Muscle layer of colon (tissue), 2 donors: ENCODE measurements around the gene GLIPR2.
A peak's percentile ranks its signal among the peaks of the same experiment; 100 is the strongest.

Experiments
- H3K27ac ChIP-seq: one replicate; pipeline ENCODE4 v1.7.0; 2013; ENCODE audit warnings: low read depth, mild to moderate bottlenecking, low read length, moderate library complexity
- H3K27me3 ChIP-seq, 2 donors: one replicate each; pipeline ENCODE4 v1.7.0; 2013; ENCODE audit warnings: low read length in 2 of 2, mild to moderate bottlenecking in 2 of 2; ENCODE audit not compliant: insufficient read depth in 2 of 2, control insufficient read depth in 1 of 2
- H3K36me3 ChIP-seq: one replicate; pipeline ENCODE4 v1.7.0; 2013; ENCODE audit warnings: mild to moderate bottlenecking, low read length; ENCODE audit not compliant: insufficient read depth
- H3K4me1 ChIP-seq: one replicate; pipeline ENCODE4 v1.7.0; 2013; ENCODE audit warnings: mild to moderate bottlenecking, low read length; ENCODE audit not compliant: insufficient read depth
- H3K4me3 ChIP-seq, 2 donors: one replicate each; pipeline ENCODE4 v1.7.0; 2013; ENCODE audit warnings: low read length in 2 of 2, low read depth in 1 of 2, mild to moderate bottlenecking in 1 of 2, moderate library complexity in 1 of 2
- H3K9ac ChIP-seq: one replicate; pipeline ENCODE4 v1.7.0; 2013; ENCODE audit warnings: low read length
- H3K9me3 ChIP-seq: one replicate; pipeline ENCODE4 v1.7.0; 2013; ENCODE audit warnings: mild to moderate bottlenecking, low read length
- donor health status: abdominal sarcoma.
- donor health status: Adenocarcinoma of cecum.

GLIPR2 gene

GRCh38 chr9:36188212-36188611 lies 51.7 kb downstream of the GLIPR2 start:
- Histone ChIP-seq H3K27me3 (no peaks in the 10 kb centered on the region), H3K36me3 (no peaks in the 10 kb centered on the region)

GRCh38 chr9:36189976-36190375 lies 53.4 kb downstream of the GLIPR2 start:
- Histone ChIP-seq H3K9me3 (no peaks in the 10 kb centered on the region), H3K9ac (no peak overlapping the region), H3K27ac (peak overlapping the region; percentile 95), H3K4me1 (peaks cover 36% of the 10 kb centered on the region), H3K36me3 (no peaks in the 10 kb centered on the region), H3K4me3 (peak overlapping the region; percentile 59 to 88), H3K27me3 (no peaks in the 10 kb centered on the region)

More at GRCh38 chr9:36188212-36188611, 51.7 kb downstream of the GLIPR2 start:
- H3K9me3 ChIP-seq = no peaks in the 10 kb centered on the region
- H3K9ac ChIP-seq = no peak overlapping the region
- peaks cover 19% of the 10 kb centered on the region for H3K4me1 ChIP-seq
- no peak overlapping the region for H3K4me3 ChIP-seq
- H3K27ac ChIP-seq = no peak overlapping the region

DNA sequence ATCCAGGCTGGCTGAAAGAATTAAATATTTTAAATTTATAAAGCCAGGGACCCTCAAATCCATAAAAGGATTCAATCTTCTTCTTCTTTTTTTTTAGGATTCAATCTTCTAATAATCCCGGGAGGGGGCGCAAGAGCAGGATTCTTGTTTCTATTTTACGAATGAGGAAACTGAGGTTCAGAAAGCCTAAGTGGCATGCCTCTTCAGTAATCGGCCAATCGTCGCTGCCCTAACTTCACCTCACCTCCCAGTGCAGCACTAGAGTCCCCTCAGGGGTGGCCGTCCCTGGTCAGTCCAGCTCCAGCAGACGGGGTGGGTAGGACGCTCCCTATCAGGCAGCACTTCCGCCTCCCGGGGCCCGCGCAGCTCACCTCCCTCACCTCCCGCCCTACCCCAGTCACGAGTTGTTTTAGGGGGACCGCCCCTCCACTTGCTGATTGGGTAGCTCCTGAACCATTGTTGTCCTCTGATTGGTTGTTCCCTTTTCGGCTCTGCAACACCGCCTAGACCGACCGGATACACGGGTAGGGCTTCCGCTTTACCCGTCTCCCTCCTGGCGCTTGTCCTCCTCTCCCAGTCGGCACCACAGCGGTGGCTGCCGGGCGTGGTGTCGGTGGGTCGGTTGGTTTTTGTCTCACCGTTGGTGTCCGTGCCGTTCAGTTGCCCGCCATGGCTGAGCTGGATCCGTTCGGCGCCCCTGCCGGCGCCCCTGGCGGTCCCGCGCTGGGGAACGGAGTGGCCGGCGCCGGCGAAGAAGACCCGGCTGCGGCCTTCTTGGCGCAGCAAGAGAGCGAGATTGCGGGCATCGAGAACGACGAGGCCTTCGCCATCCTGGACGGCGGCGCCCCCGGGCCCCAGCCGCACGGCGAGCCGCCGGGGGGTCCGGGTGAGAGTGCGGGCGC lies 54.1 kb downstream of the GLIPR2 start, which contains the start of gene CLTA:
TSS of gene CLTA (plus strand) at position 534 of the 902 bp plus-strand sequence. CDS start at position 670, 136 bp downstream.
- Histone ChIP-seq H3K9ac (peak within 1 kb of the TSS; percentile 13), H3K4me1 (peaks cover 37% of the 10 kb centered on the region), H3K9me3 (no peaks in the 10 kb centered on the region), H3K4me3 (peak within 1 kb of the TSS; percentile 59 to 88), H3K27me3 (no peaks in the 10 kb centered on the region), H3K36me3 (no peaks in the 10 kb centered on the region), H3K27ac (peak within 1 kb of the TSS; percentile 95)

DNA sequence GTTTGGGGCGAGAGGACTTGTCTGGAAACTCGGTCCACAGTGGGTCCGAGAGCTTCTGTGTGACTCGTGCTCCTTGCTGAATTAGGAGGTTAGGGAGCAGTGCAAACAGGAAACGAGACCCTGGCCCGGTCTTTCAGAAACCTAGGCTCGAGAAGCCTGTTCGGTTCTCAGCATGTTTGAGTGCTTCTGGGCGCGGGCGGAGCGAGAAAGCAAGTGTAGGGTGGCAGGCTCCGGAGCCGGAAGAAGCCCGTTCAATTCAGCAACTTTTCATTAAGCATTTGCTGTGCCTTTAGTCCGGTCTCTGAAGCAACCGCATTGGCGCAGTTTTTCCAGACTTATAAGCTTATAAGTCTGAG lies 54.7 kb downstream of the GLIPR2 start:
- Histone ChIP-seq H3K36me3 (no peaks in the 10 kb centered on the region), H3K27ac (peak overlapping the region; percentile 95), H3K4me1 (peaks cover 37% of the 10 kb centered on the region), H3K9me3 (no peaks in the 10 kb centered on the region), H3K9ac (peak overlapping the region; percentile 13), H3K4me3 (peak overlapping the region; percentile 59 to 88), H3K27me3 (no peaks in the 10 kb centered on the region)

DNA sequence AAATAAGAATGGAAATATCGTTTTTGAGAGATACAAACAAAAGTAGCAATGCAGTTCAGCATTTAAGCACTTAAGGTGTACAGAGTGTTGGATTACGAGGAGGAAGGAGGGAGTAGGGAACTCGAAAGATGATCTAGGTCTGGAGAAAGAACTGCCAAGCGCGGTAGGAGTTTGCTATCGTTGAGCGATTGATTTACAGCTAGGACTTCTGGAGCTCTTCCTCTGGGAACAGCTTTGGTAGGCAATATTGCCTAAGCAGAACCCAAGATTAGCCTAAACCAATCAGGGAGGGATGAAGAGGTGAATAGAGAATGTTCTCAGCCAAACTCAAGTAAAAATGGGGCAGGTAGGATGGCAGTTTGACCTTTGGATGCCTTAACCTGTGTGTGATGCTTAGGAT lies 55.2 kb downstream of the GLIPR2 start:
- Histone ChIP-seq H3K4me1 (peaks cover 37% of the 10 kb centered on the region), H3K4me3 (peak overlapping the region; percentile 59 to 88), H3K27ac (peak overlapping the region; percentile 95), H3K9ac (peak overlapping the region; percentile 13), H3K27me3 (no peaks in the 10 kb centered on the region), H3K36me3 (no peaks in the 10 kb centered on the region), H3K9me3 (no peaks in the 10 kb centered on the region)

DNA sequence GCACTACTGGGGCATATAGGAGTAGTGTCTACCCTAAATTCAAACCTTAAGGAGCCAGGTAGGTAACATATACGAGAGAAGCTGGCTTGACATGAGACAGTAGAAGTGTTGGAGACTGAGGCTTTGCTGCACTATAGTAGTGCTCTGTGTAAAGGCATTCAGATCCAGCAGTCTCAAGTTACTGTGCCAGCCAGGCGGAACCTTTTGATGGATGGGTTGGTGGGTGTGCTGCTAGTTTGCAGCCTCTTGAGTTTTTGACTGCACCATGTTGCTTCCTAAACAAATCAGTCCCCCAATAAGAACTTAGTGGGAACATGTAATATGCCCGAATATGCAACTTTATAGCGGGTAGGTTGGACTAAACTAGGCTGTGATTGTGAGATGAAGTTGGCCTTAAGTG lies 55.7 kb downstream of the GLIPR2 start:
- Histone ChIP-seq H3K9me3 (no peaks in the 10 kb centered on the region), H3K4me3 (peak overlapping the region; percentile 59 to 88), H3K4me1 (peaks cover 37% of the 10 kb centered on the region), H3K27ac (peak overlapping the region; percentile 95), H3K9ac (peak overlapping the region; percentile 13), H3K27me3 (no peaks in the 10 kb centered on the region), H3K36me3 (no peaks in the 10 kb centered on the region)

GRCh38 chr9:36193023-36193422 lies 56.5 kb downstream of the GLIPR2 start:
- H3K9ac ChIP-seq = peak overlapping the region; percentile 13
- H3K27me3 ChIP-seq = no peaks in the 10 kb centered on the region
- H3K4me1 ChIP-seq = peaks cover 37% of the 10 kb centered on the region
- peak overlapping the region in 1 of 2 donors; percentile 88 for H3K4me3 ChIP-seq
- H3K9me3 ChIP-seq = no peaks in the 10 kb centered on the region
- peak overlapping the region; percentile 12 for H3K27ac ChIP-seq
- H3K36me3 ChIP-seq = peaks cover 4% of the 10 kb centered on the region

GRCh38 chr9:36194326-36195000 lies 57.9 kb downstream of the GLIPR2 start:
- no peaks in the 10 kb centered on the region for H3K27me3 ChIP-seq
- peaks cover 18% of the 10 kb centered on the region for H3K36me3 ChIP-seq
- peaks cover 37% of the 10 kb centered on the region for H3K4me1 ChIP-seq
- H3K27ac ChIP-seq = no peak overlapping the region
- H3K4me3 ChIP-seq = no peak overlapping the region
- no peak overlapping the region for H3K9ac ChIP-seq
- no peaks in the 10 kb centered on the region for H3K9me3 ChIP-seq

DNA sequence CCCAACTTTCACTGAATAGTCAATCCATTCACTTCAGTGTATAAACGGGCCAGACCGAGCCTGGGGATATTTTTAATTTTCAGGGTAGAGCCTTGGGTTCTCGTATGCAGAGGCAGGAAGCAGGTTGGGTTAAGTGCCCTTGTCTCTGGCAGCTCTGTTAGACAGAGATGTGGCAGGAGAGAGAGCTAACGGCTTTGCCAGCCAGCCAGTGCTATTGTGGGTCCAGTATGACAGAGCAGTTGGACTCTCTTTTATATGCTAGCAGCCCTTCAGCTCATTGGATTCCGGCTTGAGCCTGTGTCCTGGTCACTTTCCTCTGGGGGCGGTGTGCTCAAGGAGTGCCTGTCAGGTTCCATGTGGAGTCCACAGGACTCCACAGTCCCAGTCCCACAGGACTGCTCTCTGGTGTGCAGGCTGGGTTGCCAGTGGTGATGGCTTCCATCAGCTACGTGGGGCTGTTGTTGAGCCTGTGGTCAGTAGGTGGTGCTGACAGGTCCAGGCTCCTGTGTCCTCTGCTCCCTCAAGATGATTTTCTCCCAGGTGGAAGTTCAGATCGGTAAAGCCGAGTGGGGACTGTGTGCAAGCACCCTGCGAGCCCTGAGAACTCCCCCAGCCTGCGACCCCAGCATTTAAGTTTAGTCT lies 68.5 kb downstream of the GLIPR2 start:
- peaks cover 85% of the 10 kb centered on the region for H3K36me3 ChIP-seq
- H3K27ac ChIP-seq = no peak overlapping the region
- no peak overlapping the region for H3K9ac ChIP-seq
- H3K4me3 ChIP-seq = no peak overlapping the region
- H3K4me1 ChIP-seq = no peaks in the 10 kb centered on the region
- no peaks in the 10 kb centered on the region for H3K27me3 ChIP-seq
- H3K9me3 ChIP-seq = no peaks in the 10 kb centered on the region

- Histone ChIP-seq H3K4me1 (peaks cover 6% of the 10 kb centered on the region), H3K27ac (no peak overlapping the region), H3K9me3 (no peaks in the 10 kb centered on the region), H3K36me3 (peaks cover 83% of the 10 kb centered on the region), H3K4me3 (no peak overlapping the region), H3K9ac (no peak overlapping the region), H3K27me3 (no peaks in the 10 kb centered on the region)
Measured at GRCh38 chr9:36207016-36207415, 70.5 kb downstream of the GLIPR2 start.

GRCh38 chr9:36207546-36208012 lies 71.0 kb downstream of the GLIPR2 start:
- Histone ChIP-seq H3K27me3 (no peaks in the 10 kb centered on the region), H3K36me3 (peaks cover 83% of the 10 kb centered on the region), H3K4me1 (peaks cover 6% of the 10 kb centered on the region), H3K4me3 (no peak overlapping the region), H3K9me3 (no peaks in the 10 kb centered on the region), H3K9ac (no peak overlapping the region), H3K27ac (no peak overlapping the region)
